HuH-7.5 (cell line): Measurements from ENCODE around the gene FLRT2.

Experiments
- DNase-seq: peaks from one replicate; pipeline ENCODE4 v3.0.0; 2011; ENCODE audit warnings: low spot score

The FLRT2 gene

DNA sequence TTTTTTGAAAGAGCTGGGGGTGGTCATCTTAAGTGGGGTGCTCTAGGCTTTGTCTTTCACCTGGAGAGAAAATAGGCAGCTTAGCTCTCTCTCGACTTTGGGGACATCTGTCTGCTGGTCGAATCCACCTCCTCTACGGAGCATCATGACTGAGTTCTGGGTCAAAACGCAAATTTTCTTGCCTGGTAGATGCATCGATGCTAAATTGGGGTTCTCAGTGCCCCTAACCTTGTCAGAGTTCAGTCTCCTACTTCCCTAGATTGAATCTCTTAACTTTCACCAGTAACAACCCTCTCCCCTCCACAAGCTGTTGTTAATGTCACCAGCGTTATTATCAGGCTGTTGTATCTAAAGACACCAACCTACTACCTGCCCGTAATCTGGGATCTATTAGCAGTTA lies 682 bp downstream of the FLRT2 start:
- peak; percentile 12 for DNase-seq

DNA sequence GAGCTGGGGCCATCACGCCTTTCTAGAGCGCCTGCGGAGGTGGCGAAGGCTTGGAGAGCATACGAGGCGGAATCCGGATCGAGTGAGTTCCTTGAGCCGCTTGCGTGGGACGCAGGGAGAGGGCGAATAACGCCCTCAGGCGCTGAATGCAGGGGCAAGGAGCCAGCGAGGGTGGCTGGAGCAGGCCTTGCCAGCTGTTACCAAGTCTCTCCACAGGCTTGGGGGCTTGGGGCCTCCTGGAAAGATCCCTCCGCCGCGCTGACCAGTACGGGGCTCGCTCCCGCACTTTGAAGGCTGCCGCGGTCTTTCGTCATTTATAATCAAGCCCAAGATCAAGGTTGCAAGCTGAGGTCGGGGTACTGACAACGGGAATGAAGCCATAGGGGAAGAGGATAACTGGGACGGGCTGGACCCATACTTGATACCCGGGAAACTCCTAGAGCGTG lies 1.2 kb downstream of the FLRT2 start:
- peak; percentile 44 for DNase-seq

DNA sequence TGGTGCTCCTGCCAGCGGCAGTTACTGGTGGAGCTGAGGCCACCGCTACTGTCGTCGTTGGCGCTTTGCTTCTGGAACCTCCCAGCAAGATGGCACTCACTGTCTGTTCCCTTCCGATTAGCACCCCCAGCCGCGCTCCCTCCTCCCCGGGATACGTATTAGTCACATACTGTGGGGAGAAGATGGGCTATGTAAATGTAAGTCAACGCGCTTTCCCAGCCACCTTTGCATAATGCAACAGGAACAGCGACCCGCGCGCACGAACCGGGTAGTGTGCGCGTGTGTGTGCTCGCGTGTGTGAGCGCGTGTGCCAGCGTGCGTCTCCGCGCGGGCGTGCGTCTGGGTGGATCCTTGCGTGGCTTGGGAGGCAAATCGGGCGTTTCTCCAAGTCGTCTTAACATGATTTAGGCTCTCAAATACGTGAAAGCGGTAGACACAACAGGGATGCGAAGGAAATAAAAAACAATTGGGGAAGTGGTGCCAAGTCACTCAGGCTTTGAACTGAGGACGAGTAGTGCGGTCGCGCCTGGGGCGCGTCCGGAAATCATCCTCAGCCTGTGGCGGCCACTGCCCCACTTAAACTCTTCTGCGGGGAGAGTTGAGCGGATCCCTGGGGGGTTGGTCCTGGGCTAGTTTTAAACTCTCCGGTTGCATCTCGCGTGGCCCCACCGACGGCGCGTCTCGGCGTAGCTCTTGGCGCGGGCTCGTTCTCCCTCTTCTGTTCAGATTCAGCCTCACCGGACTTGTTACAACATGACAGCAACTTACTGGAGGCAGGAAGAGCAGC lies 1.8 kb downstream of the FLRT2 start:
- peak; percentile 49 for DNase-seq

DNA sequence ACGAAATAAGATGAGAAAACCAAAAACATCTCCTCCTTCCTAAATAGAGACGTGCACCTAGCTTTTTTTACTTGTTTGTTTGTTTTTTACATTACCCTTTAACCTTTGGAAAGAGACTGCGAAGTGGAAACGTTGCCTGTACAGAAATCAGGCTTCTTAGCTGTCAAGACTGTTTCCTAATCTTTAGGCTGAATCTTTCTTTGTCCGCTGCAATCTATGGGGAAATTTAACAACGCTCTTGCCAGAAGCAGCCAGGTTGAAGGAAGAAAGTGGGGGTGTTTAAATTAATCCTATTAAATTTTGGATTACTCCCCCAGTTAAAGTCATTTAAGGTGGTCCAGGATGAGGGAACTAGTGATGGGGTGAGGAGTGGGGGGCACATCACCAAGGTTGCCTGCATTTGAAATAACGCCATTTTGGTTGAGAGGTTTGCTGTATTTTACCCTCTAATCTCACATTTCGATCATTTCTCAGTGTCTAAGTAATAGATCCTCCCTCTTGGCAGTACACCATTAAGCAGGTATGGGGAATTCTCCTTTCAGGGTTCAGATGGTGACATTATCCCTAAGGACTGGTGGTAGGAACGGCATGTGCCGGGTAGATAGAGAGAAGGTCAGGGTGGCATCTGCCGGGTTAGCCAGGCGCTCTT lies 2.6 kb downstream of the FLRT2 start:
- DNase-seq: no peak

DNA sequence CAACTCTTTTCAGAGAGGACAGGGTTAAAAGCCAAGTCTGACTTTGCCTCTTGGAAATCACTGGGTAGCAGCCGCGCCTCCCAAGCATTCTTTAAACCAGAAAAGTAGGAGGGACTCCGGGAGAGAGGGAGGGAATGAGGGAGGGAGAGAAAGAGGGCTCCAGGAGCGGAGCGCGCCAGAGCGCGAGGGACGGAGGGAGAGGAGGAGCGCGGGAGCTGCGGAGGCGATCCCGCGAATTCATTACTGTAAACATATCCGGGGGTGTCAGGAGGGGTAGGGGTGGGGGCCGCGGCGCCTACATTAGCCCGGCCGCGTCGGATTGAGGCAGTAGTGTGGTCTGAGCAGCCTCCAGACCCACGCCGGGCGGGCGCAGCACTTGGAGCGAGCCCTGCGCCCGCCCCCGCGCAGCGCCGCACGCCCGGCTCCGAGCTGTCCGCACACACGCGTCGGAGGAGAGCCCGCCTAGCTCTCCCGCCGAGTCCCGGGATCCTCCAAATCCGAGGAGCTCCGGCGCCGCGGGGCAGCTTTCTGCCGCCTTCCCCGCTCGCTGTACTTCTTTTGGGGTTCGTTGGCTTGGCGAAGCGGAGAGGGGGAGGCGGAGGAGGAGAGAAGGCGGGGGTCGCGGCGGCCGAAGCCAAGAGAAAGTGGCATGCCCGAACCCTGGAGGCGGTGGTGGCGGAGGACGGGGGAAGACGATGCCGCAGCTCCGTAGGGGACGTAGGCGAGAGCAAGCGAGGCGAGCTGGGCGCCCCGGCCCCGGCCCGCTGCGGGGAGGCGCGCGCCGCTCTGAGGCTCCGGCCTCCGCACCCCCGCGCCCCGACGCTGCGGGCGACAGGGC lies 3.3 kb downstream of the FLRT2 start:
- DNase-seq: peak; percentile 55

DNA sequence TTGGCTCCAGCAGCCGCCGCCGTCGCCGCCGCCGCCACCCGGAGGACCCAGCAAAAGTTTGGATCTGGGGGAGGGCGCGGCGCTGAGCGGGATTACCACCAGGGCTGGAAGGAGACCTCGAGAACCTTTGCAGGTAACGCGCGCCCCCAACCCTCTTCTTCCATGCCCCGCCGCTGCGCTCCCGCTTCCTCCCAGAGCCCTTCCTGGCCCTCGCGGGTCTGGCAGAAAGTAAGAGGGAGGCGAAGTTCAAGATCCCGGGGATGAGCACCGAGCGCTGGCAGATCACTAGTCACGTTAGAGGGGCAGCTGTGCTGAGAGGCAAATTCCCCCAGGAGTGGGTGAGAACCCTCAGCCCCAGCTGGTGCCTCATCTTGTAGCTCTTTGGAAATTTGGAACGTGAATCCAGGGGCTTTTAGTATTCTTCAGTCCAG lies 3.9 kb downstream of the FLRT2 start:
- DNase-seq: peak; percentile 29

DNA sequence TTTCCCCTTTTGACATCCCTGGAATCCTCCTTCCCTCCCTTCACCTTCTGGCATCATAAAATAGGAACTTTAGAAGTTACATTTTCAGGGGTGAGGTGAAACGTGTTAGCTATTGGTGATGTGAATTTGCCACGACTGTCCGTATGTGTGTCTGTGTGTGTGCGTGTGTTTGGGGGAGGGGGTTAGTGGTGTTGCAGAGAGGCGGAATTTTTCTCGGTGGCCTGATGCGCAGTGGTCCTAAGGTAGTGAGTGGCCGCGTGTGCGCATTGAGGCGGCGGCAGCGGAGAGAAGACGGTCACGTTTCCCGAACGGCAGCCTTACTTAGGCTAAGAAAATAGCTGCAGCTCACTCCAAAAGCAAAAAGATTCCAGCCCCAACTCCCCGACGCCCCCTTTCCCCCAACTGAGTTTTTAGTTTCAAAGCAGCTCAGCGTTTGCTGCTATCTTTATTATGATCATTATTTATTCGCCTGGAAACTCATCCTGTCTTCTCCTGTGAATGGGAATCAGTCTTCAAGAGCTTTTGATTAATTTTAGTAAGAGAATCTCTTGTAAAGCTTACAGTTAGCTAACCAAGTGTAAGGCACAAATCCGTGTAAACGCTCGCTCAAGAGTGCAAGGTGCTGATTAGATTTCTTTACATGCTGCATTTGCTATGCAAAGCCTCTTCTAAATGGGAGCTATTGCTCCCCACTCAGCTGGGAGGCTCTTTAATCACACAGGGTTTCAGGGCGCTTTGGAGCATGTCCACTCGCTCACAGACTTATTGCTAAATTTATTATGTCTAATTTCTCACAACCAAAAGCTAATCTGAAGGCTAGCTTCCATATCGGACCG lies 4.7 kb downstream of the FLRT2 start:
- DNase-seq: peak; percentile 27

DNA sequence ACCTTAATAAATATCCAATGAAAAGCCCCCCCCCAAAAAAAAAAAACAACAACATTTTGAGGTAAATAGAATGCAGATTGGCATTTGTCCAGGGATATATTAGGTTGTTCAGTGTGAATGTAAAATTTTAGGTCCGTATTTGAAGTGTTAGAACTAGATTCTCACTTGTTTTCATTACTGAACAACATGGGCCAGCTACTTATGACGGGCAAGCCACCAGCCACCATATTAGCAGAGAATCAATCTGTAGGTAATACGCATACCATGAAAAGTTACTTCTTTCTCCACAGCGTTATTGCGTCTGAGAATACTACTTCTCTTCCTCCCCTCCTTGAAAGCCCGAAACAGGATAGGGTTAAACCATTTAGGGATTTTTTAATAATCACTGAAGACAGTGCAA lies 5.4 kb downstream of the FLRT2 start:
- DNase-seq: no peak

DNA sequence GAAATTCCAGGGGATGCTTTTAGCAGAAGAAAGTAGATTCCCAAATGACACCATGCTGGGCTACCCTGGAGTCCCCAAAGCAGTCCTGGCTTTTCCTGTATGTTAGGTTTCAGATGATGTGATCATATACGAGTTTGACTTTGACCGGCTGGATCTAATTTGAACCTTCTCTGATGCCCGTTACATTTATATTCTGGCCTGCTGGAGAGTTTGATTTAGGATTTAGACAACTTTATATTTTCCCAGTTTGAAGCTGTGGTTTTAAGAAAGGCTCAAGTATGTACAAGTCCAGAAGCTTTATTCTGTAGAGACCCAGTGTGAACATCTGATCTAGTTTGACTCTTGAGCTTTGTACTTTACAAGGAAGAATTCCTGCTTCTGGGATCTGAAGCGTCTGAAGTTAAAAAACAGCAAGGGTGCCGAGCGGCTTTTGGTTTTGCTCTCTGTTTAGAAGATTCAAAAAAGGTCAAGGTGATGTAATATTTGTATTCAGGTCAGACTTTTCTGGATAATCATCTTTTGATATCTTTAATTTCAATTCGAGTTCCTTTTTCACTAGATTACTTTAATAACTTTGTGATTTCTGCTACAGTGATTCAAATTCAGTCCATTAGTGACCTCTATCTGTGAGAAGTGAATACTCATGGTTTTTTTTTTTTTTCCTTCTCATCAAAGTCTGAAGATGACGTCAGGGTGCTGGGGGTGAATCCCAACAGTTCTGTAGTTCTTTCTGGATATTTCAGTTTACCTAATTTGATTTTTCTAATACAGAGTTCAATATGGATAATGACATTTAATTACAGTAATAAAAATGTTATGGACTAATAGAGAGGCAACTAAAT lies 6.3 kb downstream of the FLRT2 start:
- peak; percentile 24 for DNase-seq

DNA sequence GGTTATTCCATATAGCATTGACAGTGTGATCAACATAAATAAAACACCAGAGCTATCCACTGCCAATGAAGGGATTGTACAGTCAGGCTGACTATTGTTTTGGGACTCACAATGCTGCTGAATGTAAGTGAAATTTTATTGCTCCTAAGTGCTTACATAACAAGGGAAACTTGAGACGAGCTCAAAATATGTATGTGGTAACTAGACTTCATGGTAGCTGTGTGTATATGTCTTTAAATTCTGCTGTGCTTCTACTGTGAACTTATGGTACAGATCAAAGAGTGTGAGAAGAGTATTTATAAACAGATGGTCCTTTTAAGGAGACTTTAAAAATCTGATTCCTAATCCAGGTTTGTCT lies 6.9 kb downstream of the FLRT2 start:
- no peak for DNase-seq

DNA sequence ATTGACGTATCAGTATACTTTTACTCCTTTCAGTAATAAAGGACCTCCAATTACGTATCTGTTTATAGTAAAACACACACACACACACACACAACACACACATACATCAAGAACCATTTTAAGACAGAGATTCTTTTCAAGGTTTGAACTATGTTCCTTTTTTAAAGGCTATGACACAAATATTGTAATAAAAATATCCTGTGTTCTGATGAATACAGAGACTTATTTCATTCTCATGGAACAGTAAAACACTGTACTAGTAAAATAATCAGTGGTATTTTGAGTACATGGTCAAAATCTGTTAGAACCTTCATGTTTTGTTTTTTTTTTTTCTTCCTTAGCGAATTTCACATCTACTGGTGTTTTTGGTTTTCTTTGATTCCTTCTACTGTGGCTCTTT lies 7.6 kb downstream of the FLRT2 start:
- DNase-seq: no peak

DNA sequence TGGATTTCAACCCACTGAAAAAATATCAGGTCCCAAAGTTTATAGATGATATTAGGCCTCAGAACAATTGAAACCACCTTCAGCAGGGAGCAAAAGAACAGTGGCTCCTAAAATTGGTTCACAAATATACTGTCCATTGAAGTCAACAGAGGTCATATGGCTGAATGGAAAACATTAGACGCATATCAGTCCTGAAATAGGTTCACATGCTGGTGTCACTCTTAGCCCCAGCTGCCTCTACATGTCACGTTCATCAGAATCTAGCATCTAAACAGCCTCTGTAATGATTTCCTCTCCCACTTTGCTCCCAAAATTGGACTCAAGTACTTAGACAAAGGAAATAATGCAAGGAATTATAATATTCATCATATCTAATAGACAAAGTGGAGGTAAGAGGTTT lies 8.7 kb downstream of the FLRT2 start:
- no peak for DNase-seq

DNA sequence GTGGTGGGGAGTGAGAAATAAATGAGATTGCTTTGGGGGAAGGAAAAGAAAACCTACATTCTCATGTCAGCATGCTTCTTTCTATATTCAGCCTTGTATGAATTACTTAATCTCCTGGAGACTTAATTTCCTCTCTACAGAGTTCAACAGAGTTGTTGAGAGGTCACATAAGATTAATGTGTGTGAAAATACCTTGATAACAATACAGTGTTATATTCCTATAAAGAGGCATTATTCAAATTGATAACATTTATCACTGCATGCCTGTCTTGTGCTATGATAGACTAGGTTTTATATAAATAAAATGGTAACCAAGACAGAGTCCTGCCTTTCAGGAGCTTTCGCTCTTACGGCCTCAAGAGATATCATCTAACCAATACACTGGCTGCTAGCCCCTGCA lies 9.6 kb downstream of the FLRT2 start:
- DNase-seq: no peak

DNA sequence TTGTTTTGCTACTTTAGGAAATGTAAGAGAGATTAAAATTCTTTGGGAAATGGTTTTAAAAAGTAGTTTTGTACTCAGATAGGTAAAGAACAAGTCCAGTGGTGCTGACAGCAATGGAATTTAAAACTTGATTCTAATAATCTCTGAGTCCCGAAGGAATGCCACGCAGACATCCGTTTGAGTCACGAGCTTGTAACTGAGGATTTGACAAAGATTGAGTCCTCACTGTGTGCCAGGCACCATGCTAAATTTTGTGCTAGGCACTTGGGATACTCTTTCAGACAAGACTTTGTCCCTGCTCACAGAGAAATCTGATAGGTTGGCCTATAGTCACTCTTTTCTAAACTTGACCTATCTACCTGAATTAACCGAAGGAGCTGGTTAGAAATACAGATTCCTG lies 12.7 kb downstream of the FLRT2 start:
- no peak for DNase-seq

DNA sequence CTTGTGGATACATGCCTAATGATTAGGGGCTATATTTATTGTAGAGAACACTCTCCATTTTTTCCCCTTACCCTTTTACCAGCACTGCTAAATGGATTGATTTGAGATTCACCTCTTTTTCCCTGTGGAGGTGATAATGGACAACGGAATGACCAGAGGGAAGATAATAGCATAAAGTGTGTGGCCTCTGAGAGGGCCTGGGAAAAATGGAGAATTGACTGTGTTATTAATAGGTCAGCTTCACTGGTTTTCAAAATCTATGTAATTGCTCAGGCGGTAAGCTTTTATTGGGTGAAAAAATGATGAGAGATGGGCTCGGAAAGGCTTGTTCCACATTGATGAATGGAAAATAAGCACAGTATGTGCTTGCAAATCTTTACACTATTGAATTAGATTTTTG lies 15.8 kb downstream of the FLRT2 start:
- DNase-seq: no peak

DNA sequence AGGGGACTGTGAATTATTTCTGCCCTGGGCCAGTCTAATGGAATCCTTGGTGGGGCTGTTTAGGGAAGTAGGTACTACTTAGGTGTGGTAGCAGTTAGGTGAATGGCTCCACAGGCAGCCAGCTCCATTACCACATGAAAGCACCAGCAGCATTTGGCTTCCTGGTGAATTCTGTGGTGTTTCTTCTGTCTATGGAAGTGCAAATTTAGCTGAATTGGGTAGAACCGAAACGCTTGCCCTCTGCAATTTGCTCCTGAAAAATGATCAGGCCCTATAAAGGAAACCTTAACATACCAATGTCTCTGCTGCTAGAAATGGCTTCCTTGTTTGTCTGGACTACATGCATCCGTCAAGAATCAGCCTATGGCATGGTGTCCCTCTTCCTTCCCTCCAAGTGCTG lies 16.4 kb downstream of the FLRT2 start:
- no peak for DNase-seq

DNA sequence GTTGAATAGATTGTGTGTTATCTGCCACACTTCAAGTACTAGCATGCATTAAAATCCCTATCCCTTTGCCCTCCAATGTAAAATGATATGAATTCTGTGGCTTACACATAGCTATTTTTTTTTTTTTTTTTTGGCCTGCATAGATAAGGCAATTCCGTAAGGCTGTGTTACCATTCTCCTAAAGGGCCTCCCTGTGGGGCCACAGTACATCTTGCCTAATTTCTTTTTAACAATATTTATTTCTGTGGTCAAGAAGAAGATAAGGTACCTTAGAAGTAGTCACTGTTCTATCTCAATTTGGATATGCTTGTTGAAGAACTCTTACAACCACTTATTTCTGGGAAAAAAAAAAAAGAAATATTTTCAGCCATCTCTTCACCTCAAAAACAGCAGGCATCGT lies 19.8 kb downstream of the FLRT2 start:
- DNase-seq: no peak

DNA sequence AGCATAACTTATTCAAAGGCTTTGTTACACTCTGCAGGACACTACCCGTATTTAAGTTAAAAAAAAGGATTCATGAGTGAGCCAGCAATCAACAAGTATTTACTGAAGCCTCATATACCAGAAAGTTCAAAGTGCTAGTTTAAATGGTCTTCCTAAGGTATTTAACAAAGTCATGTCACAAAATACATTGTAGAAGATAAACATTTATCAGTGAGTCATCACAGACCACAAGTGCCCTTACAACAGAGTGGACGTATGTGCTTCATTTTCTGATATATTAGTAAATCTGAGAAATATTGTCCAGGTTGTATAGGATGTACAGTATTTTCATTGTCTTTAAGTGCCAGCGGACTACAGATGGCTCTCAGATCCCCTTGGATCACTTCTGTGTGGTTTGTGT lies 24.2 kb downstream of the FLRT2 start:
- DNase-seq: no peak

DNA sequence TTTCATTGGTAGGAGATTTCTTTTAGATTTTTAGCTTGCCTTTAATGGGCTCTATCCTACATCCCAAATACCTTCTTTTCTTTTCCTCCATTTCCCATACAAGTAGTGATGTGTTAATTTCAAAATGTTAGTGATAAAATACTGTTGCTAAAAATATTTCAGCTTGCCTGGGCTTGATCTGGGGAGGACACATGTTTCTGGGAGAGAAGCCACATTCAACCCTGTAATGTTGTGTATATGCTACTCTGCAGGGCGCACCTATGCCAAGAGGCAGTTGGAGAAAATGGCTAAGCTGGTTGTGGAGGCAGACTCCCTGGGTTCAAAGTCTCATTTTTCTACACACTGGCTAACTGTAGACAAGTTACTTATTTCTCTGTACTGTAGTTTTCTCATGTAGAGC lies 26.3 kb downstream of the FLRT2 start:
- no peak for DNase-seq

DNA sequence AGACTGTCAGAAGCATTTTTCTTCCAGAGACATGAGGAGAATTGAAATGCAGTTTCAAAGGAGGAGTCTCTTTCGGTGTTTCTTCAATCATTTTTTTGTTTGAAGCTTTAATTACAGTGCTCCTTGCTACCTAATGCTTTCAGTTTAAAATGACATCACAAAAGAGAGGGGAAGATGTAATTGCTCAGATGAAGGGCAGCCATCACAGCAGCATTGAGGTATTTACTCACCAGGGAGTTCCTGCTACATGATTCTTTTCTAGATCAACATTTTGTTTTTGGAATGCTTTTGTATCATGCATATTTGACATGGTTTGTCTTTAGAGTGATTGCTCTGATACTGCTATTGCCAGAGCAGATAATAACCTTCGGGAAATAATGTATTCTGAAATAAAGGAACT lies 28.6 kb downstream of the FLRT2 start:
- no peak for DNase-seq

DNA sequence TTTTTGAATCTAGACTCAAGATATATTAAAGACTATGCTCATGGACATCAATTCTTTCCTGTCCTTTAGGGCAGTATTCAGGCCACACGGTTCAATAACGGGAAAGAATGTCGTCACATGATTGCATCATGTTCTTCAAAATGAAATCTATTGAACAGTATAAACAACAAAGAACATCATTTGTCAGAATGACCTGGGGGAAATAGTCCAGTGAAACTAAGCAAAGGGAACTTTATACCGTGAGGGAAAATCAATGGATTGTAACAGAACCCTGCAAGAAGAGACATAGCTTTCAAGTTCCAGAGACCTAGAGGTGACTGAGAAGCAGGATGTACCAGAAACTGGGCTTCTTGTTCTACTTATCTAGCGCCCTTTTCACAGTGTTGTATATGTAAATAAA lies 32.7 kb downstream of the FLRT2 start:
- DNase-seq: no peak
